Subcutaneous preadipocyte (primary cell): ENCODE data around the gene ARHGAP32. TPM values are rescaled to one million over a fixed set of nuclear protein-coding genes. Genes with fewer than 3 reads are reported as not detected.

Experiments used
- small RNA-seq: library from RNA; depleted of rRNA; stranded (forward); fragments of <200 nt; gene quantifications from one replicate; pipeline ENCODE3, GENCODE V24; 2012
- total RNA-seq: library from RNA; depleted of rRNA; stranded (reverse); fragments of >200 nt; gene quantifications from 2 replicates; pipeline ENCODE4 v1.2.3, GENCODE V29; 2012

The ARHGAP32 gene
- total RNA-seq, result 9.9 and 12.3 TPM in 2 replicates

DNA sequence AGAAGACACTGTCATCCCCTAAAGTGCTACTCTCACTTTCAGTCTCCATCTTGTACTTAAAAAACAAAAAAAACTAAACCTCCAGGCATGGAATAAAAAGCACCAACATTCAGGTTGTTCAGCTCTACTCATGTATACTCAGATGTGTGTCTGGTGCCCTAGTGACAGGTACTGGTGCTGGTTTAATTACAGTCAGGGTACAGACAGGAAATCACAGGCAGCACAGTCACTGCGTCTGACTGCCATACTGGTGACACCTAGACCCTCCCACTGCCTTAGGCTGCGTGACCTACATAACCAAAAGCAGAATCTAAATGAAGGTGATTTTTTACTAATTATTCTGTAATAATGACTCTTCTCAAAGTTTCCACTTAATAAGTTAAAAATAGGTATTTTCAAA lies at the start of gene ARHGAP32:
ARHGAP32 (minus strand) TSS at position 176 of the 400 bp plus-strand sequence; CDS start at position 49, 127 bp downstream.

DNA sequence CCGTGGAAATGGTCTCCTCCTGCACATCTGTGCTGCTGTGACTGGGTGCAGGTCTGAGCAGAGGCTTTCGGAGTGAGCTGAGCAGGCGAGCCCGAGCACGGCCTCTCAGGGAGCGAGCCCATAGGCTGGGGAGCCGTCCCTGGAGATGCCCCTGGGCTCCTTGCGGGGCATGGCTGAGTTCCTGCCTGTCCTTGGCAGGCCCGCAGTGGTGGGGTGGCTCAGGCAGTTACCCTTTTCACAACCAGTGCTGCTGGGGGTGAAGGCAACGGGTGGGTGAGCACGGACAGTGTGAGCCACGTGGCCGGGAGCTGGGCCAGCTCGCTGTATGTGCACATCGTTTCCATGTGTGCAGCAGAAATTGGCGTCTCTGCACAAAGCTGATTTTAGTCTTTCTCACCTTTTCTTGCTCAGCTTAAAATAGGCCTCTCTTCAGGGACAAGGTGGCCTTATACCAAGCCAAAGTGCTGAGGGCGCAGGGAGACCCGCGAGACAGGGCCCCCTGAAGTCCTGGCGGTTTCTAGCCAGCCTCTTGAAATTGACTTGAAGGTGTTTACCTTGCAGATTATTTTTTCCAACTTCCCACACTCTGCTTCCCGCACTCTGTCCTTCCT lies 249.2 kb downstream of the ARHGAP32 start, which contains the start of gene TP53AIP1:
TP53AIP1 (minus strand) TSS at position 55 of the 611 bp plus-strand sequence. CDS start 5,053 bp downstream, outside the sequence.

Small RNAs within 50 kb of the gene (small RNA-seq; reads per million reads assigned to genes)
- not detected for gene RF00019
- gene RNU6-874P, result not detected
- not detected for gene RNU6-876P

Other genes with a start within 250 kb of the ARHGAP32 start
- gene TP53AIP1, start 249.5 kb downstream of the ARHGAP32 start, total RNA-seq, result not detected in 2 replicates
- gene BARX2, start 183.5 kb upstream of the ARHGAP32 start, total RNA-seq, result not detected in 2 replicates